HG03442 (cell line): ENCODE measurements around the gene LRP4.
A peak's percentile ranks its signal among the peaks of the same experiment; 100 is the strongest.
"Not testable (repeated sequence)": the region's sequence is repeated elsewhere in the genome, so short reads cannot be mapped to it uniquely, and the experiment has no call there.

ENCODE experiments used
- ATAC-seq: cut with Tn5 transposase; IDR thresholded peaks from one replicate; pipeline ENCODE4 v1.9.1; 2021; ENCODE audit warnings: mild to moderate bottlenecking, moderate library complexity; ENCODE audit not compliant: unreplicated experiment

LRP4 gene, protein sequence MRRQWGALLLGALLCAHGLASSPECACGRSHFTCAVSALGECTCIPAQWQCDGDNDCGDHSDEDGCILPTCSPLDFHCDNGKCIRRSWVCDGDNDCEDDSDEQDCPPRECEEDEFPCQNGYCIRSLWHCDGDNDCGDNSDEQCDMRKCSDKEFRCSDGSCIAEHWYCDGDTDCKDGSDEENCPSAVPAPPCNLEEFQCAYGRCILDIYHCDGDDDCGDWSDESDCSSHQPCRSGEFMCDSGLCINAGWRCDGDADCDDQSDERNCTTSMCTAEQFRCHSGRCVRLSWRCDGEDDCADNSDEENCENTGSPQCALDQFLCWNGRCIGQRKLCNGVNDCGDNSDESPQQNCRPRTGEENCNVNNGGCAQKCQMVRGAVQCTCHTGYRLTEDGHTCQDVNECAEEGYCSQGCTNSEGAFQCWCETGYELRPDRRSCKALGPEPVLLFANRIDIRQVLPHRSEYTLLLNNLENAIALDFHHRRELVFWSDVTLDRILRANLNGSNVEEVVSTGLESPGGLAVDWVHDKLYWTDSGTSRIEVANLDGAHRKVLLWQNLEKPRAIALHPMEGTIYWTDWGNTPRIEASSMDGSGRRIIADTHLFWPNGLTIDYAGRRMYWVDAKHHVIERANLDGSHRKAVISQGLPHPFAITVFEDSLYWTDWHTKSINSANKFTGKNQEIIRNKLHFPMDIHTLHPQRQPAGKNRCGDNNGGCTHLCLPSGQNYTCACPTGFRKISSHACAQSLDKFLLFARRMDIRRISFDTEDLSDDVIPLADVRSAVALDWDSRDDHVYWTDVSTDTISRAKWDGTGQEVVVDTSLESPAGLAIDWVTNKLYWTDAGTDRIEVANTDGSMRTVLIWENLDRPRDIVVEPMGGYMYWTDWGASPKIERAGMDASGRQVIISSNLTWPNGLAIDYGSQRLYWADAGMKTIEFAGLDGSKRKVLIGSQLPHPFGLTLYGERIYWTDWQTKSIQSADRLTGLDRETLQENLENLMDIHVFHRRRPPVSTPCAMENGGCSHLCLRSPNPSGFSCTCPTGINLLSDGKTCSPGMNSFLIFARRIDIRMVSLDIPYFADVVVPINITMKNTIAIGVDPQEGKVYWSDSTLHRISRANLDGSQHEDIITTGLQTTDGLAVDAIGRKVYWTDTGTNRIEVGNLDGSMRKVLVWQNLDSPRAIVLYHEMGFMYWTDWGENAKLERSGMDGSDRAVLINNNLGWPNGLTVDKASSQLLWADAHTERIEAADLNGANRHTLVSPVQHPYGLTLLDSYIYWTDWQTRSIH (N-terminal part only)

DNA sequence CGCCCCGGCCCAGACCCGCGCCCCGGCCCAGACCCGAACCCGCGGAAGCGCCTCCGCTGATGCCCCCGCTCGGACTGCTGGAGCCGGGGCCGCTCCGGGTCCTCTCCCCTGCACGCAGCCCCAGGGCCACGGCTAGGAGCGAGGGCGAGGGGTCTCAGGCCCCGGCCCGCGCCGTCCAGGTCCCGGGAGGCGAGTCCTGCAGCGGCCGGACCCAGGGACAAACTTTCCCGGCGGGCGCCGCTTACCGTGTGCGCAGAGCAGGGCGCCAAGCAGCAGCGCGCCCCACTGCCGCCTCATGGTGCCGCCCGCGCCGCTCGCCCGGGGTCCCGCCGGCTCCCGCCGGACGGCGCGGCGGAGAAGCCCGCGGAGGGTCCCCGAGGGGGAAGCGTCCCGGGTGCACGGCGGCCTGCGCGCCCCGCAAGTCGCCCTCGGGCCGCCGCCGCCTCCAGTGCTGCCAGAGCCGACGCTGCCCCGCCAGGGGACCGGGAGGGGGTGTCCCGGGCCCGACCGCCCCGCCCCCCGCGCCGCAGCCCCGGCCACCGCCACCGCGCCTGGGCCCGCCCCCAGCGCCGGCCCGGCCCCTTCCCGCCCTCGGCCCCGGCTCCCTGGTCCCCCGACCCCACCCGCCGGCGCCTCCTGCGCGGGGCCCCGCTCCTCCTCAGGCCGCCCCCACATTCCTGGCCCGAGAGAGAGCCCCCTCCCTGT is at the start of gene LRP4:
TSS of gene LRP4 (minus strand) at position 468 of the 705 bp plus-strand sequence. CDS start at position 297, 171 bp downstream.
- peak; percentile 41 for ATAC-seq

GRCh38 chr11:46967962-46968361 is 49.6 kb upstream of the LRP4 start:
- ATAC-seq, result no peak

GRCh38 chr11:46966773-46967172 is 48.4 kb upstream of the LRP4 start:
- ATAC-seq, result no peak

GRCh38 chr11:46963844-46964243 is 45.5 kb upstream of the LRP4 start:
- ATAC-seq, result no peak

- not testable (repeated sequence) for ATAC-seq
These were observed 43.5 kb upstream of the LRP4 start for GRCh38 chr11:46961886-46962285.

DNA sequence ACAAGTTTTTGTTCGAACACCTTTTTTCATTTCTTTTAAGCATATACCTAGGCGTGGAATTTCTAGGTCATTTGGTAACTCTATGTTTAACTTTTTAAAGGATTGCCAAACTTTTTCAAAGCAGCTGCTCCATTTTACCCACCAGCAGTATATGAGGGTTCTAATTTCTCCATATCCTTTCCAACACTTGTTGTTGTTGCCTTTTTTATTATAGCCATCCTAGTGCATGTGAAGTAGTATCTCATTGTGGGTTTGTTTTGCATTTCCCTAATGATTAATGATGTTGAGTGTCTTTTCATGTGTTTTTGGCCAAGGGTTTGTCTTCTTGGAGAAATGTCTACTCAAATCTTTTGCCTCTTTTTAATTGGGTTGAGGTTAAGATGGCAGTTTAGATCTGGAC is 42.7 kb upstream of the LRP4 start:
- ATAC-seq, result no peak

GRCh38 chr11:46958777-46959176 is 40.4 kb upstream of the LRP4 start:
- ATAC-seq, result no peak

- ATAC-seq, result no peak
These were observed 34.7 kb upstream of the LRP4 start for GRCh38 chr11:46953093-46953492.

GRCh38 chr11:46952553-46952952 is 34.2 kb upstream of the LRP4 start:
- no peak for ATAC-seq

- no peak for ATAC-seq
These were observed 33.5 kb upstream of the LRP4 start for GRCh38 chr11:46951864-46952263.

GRCh38 chr11:46949297-46949696 is 30.9 kb upstream of the LRP4 start:
- ATAC-seq, result no peak

GRCh38 chr11:46948378-46949131 is 30.2 kb upstream of the LRP4 start:
- no peak for ATAC-seq

DNA sequence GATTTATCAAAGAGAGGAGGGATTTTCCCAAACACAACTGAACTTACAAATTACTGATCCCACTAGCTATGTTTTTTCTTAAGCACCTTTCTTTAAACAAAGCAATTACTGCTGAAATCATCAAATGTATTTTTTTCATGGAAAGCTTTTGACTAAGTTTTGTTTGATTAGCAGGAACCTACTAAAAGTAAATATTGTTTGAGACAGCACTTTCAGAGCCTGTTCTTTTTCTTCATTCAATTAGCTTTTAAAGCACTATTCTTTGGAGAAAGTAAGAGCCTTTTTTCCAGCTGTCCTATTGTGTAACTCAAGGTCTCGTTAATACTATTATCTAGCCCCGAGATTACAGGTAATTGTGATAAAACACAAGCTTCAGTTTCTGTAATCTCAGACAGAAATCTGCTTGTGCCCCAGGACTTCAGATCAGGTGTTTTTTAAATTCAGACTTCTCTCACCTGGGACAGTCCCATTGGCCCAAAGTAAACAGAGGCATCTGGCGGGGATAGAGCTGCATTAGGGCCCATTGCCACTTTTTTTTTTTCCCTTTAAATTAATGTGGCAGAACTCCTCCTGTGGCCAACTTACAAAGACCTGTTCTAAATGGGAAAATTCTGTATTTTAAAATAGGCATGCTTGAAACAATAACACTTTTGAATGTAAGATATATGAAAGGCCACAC is 29.2 kb upstream of the LRP4 start:
- no peak for ATAC-seq

- no peak for ATAC-seq
These were observed 26.2 kb upstream of the LRP4 start for GRCh38 chr11:46944356-46945075.

DNA sequence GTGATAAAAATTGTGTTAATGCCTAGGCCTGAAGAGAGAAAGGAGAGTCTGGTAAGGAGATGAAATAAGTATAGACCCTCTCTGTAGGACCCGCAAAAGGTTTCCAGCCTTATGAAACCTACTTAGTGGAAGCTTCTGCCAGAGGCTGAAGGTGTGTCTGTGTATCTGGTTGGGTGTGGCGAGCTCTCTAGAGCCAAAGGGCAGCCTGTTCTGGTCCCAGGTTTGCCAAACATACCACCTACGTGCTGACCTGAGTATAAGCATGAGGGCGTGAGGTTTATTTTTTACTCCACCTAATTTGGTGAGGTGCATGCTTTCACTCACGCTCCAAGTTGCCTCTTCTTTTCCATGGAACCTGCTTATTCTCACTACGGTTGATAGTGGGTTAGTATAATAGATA is 23.8 kb upstream of the LRP4 start:
- no peak for ATAC-seq

DNA sequence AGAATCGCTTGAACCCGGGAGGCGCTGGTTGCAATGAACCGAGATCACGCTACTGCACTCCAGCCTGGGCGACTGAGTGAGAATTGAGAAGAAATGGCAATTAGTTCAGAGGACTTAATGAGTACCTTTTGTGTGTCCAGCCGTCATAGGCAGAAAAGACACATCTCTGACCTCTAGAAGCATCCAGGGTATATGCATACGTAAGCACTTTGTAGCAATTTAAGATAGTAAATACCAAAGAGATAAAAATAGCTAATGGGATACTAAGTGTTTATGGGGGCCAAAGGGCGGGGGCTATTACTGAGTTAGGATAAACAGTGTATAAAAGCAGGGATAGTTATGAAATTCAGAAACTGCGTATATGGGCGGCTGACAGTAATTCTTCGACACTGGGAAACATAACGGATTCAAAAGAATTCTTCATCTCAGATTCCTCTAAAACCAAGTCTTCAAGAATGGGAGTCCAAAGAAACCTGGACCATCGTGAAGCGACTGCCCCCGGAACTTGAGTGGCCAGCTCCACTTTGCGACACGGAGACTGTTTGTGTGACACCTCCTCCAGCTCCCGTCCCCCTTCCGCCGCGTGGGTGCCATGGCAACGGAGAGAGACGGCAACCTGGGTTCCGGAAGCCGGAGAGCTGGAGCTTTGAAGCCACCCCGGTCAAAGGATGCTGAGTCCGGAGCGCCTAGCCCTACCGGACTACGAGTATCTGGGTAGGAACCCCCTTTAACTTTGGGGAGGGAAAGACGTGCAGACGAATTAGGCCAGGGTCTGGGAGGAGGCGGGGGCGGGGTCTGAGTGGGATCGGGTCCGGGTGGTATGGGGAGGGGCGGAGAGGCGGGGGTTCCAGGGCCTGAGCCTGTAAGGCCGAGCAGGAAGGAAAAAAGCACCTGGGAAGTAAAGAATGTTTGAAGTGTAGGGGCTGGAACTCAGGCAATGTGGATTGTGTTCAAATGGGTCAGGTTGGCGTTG is 18.1 kb upstream of the LRP4 start, which contains the start of gene CSTPP1:
TSS of gene CSTPP1 (plus strand) at position 624 of the 973 bp plus-strand sequence. CDS start at position 669, 45 bp downstream.
- ATAC-seq, result peak; percentile 91

DNA sequence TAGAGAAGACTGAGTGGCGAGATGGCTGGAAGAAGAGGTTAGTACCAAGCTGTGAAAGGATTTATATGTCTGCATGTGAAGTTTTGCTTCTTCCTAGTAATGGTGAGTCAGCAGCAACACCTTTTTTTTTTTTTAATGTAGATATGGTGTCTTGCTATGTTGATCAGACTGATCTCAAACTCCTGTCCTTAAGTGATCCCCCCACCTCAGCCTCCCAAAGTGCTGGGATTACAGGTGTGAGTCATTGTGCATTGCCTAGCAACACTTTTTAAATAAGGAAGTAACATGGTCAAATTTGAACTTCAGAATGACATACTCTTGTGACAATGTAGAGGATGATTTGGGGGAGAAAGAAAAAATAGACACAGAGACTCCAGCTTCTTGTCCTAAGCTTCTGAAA is 11.7 kb upstream of the LRP4 start:
- ATAC-seq, result no peak
